ENCODE results near the gene SLCO4A1. TPM values are rescaled to one million over a fixed set of nuclear protein-coding genes. Genes with fewer than 3 reads are reported as not detected.

SLCO4A1 gene
- total RNA-seq, 5 donors from 2014 or later (not counting 1 experiment from before 2014, with no cell fraction given), result 0.98 to 7.2 (median 5.4) TPM

DNA sequence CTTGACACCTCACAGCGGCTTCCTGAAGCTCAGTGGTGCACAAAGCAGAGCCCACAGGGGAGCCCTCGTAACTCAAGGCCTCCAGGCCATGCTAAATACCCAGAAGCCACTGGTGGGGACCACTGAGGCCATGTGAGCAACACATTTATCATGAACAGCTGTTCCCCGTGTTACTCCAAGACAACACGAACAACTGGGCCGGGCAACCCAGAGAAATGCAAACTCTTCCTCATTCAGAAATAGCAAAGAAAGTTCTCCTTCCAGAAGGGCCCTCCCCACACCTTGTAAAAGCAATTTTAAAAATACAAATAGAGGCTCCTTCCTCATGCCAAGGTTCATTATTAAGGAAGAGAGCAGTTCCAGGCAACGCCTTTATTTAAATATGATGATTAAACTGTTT, 36.3 kb upstream of the SLCO4A1 start:
- peaks cover 8 to 28% of the 10 kb centered on the region in 2 experiments for H3K4me1 ChIP-seq (ENCODE audit: control insufficient read depth in 1 of 2, extremely low read depth in 1 of 2, insufficient read depth in 2 of 2, low read length in 2 of 2)
- peaks cover 12 to 20% of the 10 kb centered on the region in 2 donors for H3K27me3 Mint-ChIP-seq
- no peak overlapping the region for H3K27ac Mint-ChIP-seq
- WGBS (ENCODE audit: insufficient coverage), result 38% methylated on average over 4 of the region's 6 CpGs
- H3K4me3 Mint-ChIP-seq, result no peak overlapping the region
- H3K4me1 Mint-ChIP-seq, result peaks cover 16 to 35% (median 20%) of the 10 kb centered on the region in 3 donors
- CTCF ChIA-PET, result no interaction called here
- DNase-seq (no peak), ATAC-seq (replicated peaks in 1 of 4) (no peak)
- peaks cover 0 to 54% of the 10 kb centered on the region in 2 experiments for H3K27me3 ChIP-seq (replicated peaks in 1 of 2; ENCODE audit: control insufficient read depth in 2 of 2, extremely low read depth in 1 of 2, insufficient read depth in 2 of 2, low read length in 1 of 2)
- no peaks in the 10 kb centered on the region for H3K9me3 Mint-ChIP-seq
- H3K36me3 Mint-ChIP-seq, result no peaks in the 10 kb centered on the region
- no peaks in the 10 kb centered on the region for H3K9me3 ChIP-seq
- H3K4me3 ChIP-seq (ENCODE audit: control insufficient read depth in 1 of 2, extremely low read depth in 1 of 2, low read length in 1 of 2), result no peak overlapping the region
- H3K36me3 ChIP-seq (ENCODE audit: control insufficient read depth in 2 of 2, extremely low read depth in 1 of 2, insufficient read depth in 1 of 2, low read length in 1 of 2), result no peaks in the 10 kb centered on the region
- POLR2A ChIA-PET, result no interaction called here
- H3K27ac ChIP-seq (ENCODE audit: low read length), result no peak overlapping the region

DNA sequence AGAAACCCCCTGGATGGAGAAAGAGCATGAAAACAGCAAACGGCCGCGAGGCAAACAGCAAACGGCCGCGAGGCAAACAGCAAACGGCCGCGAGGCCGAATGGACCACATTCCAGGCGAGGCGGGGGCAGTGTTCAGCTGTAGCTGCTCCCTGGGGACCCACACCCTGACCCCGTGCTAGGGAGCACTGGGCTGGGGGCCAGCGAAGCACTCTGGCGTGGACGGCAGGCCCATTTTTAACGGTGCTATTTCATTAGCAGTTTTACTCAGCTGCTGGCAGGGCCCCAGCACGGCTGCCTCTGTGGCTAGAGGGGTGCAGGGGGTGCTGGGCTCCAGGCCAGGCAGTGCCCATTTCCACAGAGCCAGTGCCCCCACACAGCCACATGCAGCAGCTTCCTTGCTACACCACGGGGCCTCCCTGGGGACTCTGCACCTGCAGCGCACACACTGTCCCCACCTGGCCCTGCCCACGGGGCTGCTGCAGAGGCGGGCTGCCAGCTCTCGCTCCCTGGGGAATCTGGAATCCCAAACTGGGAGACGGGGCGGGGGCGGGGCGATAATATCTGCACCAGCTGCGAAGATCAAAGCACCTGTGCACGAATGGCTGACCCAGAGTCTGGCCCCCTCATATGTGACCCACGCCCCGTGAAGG, 35.6 kb upstream of the SLCO4A1 start:
- no peak overlapping the region for H3K27ac Mint-ChIP-seq
- no peak overlapping the region for H3K4me3 Mint-ChIP-seq
- H3K4me1 Mint-ChIP-seq, result peaks cover 16 to 31% (median 18%) of the 10 kb centered on the region in 3 donors
- POLR2A ChIA-PET, result no interaction called here
- DNase-seq, result no peak
- H3K36me3 Mint-ChIP-seq, result no peaks in the 10 kb centered on the region
- no peaks in the 10 kb centered on the region for H3K9me3 ChIP-seq
- WGBS (ENCODE audit: insufficient coverage), result 65% methylated on average over 31 of the region's 31 CpGs
- no peak for ATAC-seq (replicated peaks in 1 of 4)
- H3K9me3 Mint-ChIP-seq, result no peaks in the 10 kb centered on the region
- no peaks in the 10 kb centered on the region for H3K36me3 ChIP-seq (ENCODE audit: control insufficient read depth in 2 of 2, extremely low read depth in 1 of 2, insufficient read depth in 1 of 2, low read length in 1 of 2)
- H3K27me3 ChIP-seq (replicated peaks in 1 of 2; ENCODE audit: control insufficient read depth in 2 of 2, extremely low read depth in 1 of 2, insufficient read depth in 2 of 2, low read length in 1 of 2), result peaks cover 0 to 54% of the 10 kb centered on the region in 2 experiments
- no peak overlapping the region for H3K27ac ChIP-seq (ENCODE audit: low read length)
- peaks cover 8 to 28% of the 10 kb centered on the region in 2 experiments for H3K4me1 ChIP-seq (ENCODE audit: control insufficient read depth in 1 of 2, extremely low read depth in 1 of 2, insufficient read depth in 2 of 2, low read length in 2 of 2)
- H3K27me3 Mint-ChIP-seq, result peaks cover 12 to 20% of the 10 kb centered on the region in 2 donors
- CTCF ChIA-PET, result no interaction called here
- no peak overlapping the region for H3K4me3 ChIP-seq (ENCODE audit: control insufficient read depth in 1 of 2, extremely low read depth in 1 of 2, low read length in 1 of 2)

DNA sequence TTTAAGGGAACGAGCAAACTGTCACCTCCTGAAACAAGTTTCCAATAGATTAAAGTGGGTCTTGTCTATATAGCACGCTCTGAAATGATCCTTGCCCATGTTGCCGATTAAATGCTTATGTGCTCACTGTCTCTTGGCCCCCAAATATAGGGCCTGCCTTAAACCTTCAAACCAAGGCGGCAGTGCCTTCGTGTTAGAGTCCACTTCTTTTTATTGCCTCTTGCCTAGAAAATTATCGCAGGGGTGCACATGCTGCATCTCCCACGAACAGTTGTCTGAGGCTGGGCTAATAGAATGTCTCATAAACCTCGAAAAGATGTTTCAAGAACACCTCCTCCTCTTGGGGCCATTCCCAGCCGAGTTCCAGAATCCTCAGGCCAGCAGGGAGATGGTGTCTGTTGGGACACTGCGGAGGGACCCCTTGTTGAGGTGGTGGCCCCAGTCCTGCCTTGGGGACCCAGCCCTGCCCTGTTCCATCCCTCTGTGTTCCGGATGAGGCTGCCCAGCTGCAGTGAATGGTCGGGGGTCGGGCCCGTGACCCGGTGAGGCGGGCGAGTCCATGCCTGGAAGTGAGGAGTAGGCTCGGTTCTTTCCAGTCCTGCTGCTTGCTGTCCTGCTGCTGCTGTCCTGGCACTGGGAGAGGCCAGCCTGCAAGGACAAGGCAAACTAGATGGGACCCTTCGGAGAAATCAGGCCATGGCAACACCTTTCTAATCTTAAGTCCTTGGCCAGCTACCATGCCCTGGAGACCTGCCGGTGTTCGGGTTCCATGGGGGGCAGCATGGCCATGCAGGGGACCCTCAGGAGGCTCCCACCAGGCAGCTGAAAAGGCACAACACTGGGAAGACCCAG, 34.7 kb upstream of the SLCO4A1 start:
- 88% methylated on average over 20 of the region's 21 CpGs for WGBS (ENCODE audit: insufficient coverage)
- H3K9me3 Mint-ChIP-seq, result no peaks in the 10 kb centered on the region
- ChIA-PET CTCF (no interaction called here), POLR2A (no interaction called here)
- Histone ChIP-seq H3K27ac (ENCODE audit: low read length) (no peak overlapping the region), H3K4me1 (ENCODE audit: control insufficient read depth in 1 of 2, extremely low read depth in 1 of 2, insufficient read depth in 2 of 2, low read length in 2 of 2) (peaks cover 4 to 20% of the 10 kb centered on the region in 2 experiments), H3K9me3 (no peaks in the 10 kb centered on the region), H3K27me3 (replicated peaks in 1 of 2; ENCODE audit: control insufficient read depth in 2 of 2, extremely low read depth in 1 of 2, insufficient read depth in 2 of 2, low read length in 1 of 2) (peaks cover 0 to 52% of the 10 kb centered on the region in 2 experiments), H3K4me3 (ENCODE audit: control insufficient read depth in 1 of 2, extremely low read depth in 1 of 2, low read length in 1 of 2) (no peak overlapping the region), H3K36me3 (ENCODE audit: control insufficient read depth in 2 of 2, extremely low read depth in 1 of 2, insufficient read depth in 1 of 2, low read length in 1 of 2) (no peaks in the 10 kb centered on the region)
- no peak overlapping the region for H3K27ac Mint-ChIP-seq
- DNase-seq, result no peak
- no peaks in the 10 kb centered on the region for H3K36me3 Mint-ChIP-seq
- ATAC-seq (replicated peaks in 1 of 4), result no peak
- no peak overlapping the region for H3K4me3 Mint-ChIP-seq
- peaks cover 12 to 20% of the 10 kb centered on the region in 2 donors for H3K27me3 Mint-ChIP-seq
- peaks cover 7 to 22% (median 10%) of the 10 kb centered on the region in 3 donors for H3K4me1 Mint-ChIP-seq

- 69% methylated on average over 10 of the region's 14 CpGs for WGBS (ENCODE audit: insufficient coverage)
- DNase-seq, result no peak
- Histone ChIP-seq H3K4me3 (ENCODE audit: control insufficient read depth in 1 of 2, extremely low read depth in 1 of 2, low read length in 1 of 2) (no peak overlapping the region), H3K27me3 (replicated peaks in 1 of 2; ENCODE audit: control insufficient read depth in 2 of 2, extremely low read depth in 1 of 2, insufficient read depth in 2 of 2, low read length in 1 of 2) (peaks cover 0 to 52% of the 10 kb centered on the region in 2 experiments), H3K27ac (ENCODE audit: low read length) (no peak overlapping the region), H3K4me1 (ENCODE audit: control insufficient read depth in 1 of 2, extremely low read depth in 1 of 2, insufficient read depth in 2 of 2, low read length in 2 of 2) (peaks cover 0 to 14% of the 10 kb centered on the region in 2 experiments), H3K36me3 (ENCODE audit: control insufficient read depth in 2 of 2, extremely low read depth in 1 of 2, insufficient read depth in 1 of 2, low read length in 1 of 2) (no peaks in the 10 kb centered on the region), H3K9me3 (no peaks in the 10 kb centered on the region)
- no peak overlapping the region for H3K27ac Mint-ChIP-seq
- no peaks in the 10 kb centered on the region for H3K9me3 Mint-ChIP-seq
- no peak for ATAC-seq (replicated peaks in 1 of 4)
- peaks cover 12 to 20% of the 10 kb centered on the region in 2 donors for H3K27me3 Mint-ChIP-seq
- no peaks in the 10 kb centered on the region for H3K36me3 Mint-ChIP-seq
- CTCF ChIA-PET, result no interaction called here
- H3K4me1 Mint-ChIP-seq, result peaks cover 1 to 16% (median 4%) of the 10 kb centered on the region in 3 donors
- H3K4me3 Mint-ChIP-seq, result no peak overlapping the region
- POLR2A ChIA-PET, result no interaction called here
These were observed 34.1 kb upstream of the SLCO4A1 start for GRCh38 chr20:62608218-62608565.

DNA sequence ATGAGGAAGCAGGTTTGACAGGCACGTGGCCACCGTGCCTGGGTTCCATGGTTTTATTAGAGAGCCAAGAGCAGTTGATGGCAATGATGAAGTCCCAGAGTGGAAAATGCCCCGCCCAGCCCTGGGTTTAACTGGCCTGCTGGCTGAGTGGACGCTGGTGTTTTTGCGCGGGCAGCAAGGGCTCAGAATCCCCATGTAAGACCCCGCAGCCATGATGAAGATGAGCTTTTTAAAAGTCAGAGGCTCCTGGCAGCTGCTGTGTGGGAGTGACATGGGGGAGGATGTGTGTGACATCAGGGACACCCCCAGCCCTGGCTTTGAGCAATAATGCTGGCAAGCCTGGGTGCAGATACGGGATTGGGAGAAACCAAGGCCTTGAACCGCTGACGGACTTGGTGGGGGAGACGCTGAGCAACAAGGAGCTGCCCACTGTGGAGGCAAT, 33.0 kb upstream of the SLCO4A1 start:
- Mint-ChIP-seq H3K9me3 (no peaks in the 10 kb centered on the region), H3K4me3 (no peak overlapping the region), H3K27ac (no peak overlapping the region), H3K36me3 (no peaks in the 10 kb centered on the region), H3K27me3 (peaks cover 12 to 20% of the 10 kb centered on the region in 2 donors), H3K4me1 (peaks cover 0 to 10% (median 0%) of the 10 kb centered on the region in 3 donors)
- H3K27ac ChIP-seq (ENCODE audit: low read length), result no peak overlapping the region
- H3K36me3 ChIP-seq (ENCODE audit: control insufficient read depth in 2 of 2, extremely low read depth in 1 of 2, insufficient read depth in 1 of 2, low read length in 1 of 2), result no peaks in the 10 kb centered on the region
- ATAC-seq (replicated peaks in 1 of 4) (no peak), DNase-seq (no peak)
- H3K4me3 ChIP-seq (ENCODE audit: control insufficient read depth in 1 of 2, extremely low read depth in 1 of 2, low read length in 1 of 2), result no peak overlapping the region
- POLR2A ChIA-PET, result no interaction called here
- H3K27me3 ChIP-seq (replicated peaks in 1 of 2; ENCODE audit: control insufficient read depth in 2 of 2, extremely low read depth in 1 of 2, insufficient read depth in 2 of 2, low read length in 1 of 2), result peaks cover 0 to 47% of the 10 kb centered on the region in 2 experiments
- no peaks in the 10 kb centered on the region for H3K9me3 ChIP-seq
- WGBS (ENCODE audit: insufficient coverage), result 86% methylated on average over 8 of the region's 11 CpGs
- H3K4me1 ChIP-seq (ENCODE audit: control insufficient read depth in 1 of 2, extremely low read depth in 1 of 2, insufficient read depth in 2 of 2, low read length in 2 of 2), result peaks cover 0 to 3% of the 10 kb centered on the region in 2 experiments
- CTCF ChIA-PET, result no interaction called here

DNA sequence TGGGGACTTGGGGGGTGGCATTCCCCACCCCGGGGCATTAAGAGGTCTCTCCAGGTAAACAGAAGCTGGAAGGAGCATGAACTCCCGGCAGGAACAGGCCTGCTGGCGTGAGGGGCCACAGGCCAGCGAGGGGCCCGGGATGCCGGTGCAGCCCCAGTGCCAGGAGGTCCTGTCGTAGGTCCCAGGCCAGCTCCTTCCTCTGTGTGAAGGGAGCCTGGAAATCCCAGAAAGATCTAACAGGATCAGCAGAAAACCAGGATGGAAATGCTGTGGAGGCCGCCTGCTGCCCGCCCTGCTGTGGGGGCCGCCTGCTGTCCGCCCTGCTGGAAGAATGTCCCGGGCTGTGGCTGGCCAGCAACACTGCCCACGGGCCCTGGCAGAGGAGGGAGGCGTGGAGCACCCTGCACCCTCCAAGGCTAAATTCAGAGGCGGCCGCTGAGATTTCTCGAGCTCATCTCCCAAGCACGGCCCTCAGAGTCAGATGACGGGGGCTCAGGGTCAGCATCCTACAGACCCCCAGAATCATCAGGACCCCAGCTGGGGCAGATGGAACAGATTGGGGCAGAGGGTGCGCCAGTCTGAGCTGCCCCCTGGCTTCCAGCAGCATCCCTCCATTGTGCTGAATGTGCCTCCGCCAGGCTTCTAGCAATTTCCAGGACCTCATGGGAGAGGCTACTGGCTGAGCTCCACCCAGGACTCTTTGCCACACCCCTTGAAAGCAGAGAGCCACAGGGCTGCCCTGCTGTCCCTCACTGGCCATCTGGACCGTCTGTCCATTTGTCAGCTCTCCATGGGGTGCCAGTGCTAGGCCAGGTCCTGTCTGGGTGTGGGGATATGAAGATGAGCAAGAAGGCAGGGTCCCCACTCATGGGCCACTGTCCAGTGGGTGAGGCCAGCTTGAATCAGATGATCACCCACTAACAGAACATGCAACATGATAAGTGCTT, 32.2 kb upstream of the SLCO4A1 start:
- H3K4me3 ChIP-seq (ENCODE audit: control insufficient read depth in 1 of 2, extremely low read depth in 1 of 2, low read length in 1 of 2), result no peak overlapping the region
- Mint-ChIP-seq H3K4me1 (peaks cover 0 to 8% (median 0%) of the 10 kb centered on the region in 3 donors), H3K36me3 (no peaks in the 10 kb centered on the region), H3K27me3 (peaks cover 12 to 20% of the 10 kb centered on the region in 2 donors), H3K9me3 (no peaks in the 10 kb centered on the region), H3K4me3 (no peak overlapping the region), H3K27ac (no peak overlapping the region)
- CTCF ChIA-PET, result no interaction called here
- H3K9me3 ChIP-seq, result no peaks in the 10 kb centered on the region
- H3K27ac ChIP-seq (ENCODE audit: low read length), result no peak overlapping the region
- H3K27me3 ChIP-seq (replicated peaks in 1 of 2; ENCODE audit: control insufficient read depth in 2 of 2, extremely low read depth in 1 of 2, insufficient read depth in 2 of 2, low read length in 1 of 2), result peaks cover 0 to 40% of the 10 kb centered on the region in 2 experiments
- ATAC-seq (replicated peaks in 1 of 4) (no peak), DNase-seq (no peak)
- H3K36me3 ChIP-seq (ENCODE audit: control insufficient read depth in 2 of 2, extremely low read depth in 1 of 2, insufficient read depth in 1 of 2, low read length in 1 of 2), result no peaks in the 10 kb centered on the region
- no peaks in the 10 kb centered on the region for H3K4me1 ChIP-seq (ENCODE audit: control insufficient read depth in 1 of 2, extremely low read depth in 1 of 2, insufficient read depth in 2 of 2, low read length in 2 of 2)
- POLR2A ChIA-PET, result no interaction called here
- 87% methylated on average over 20 of the region's 22 CpGs for WGBS (ENCODE audit: insufficient coverage)
